Loucy (cell line): ENCODE measurements around the gene CFAP54.
A peak's percentile ranks its signal among the peaks of the same experiment; 100 is the strongest.

Source experiments
- H2AFZ ChIP-seq: fragments of 200-600 bp; sonication (generic); 2 replicates; pipeline ENCODE4 v1.6.0; 2016; ENCODE audit warnings: antibody characterized with exemption, mild to moderate bottlenecking, low read length, moderate library complexity
- H3F3A ChIP-seq: fragments of 200-600 bp; 2 replicates; pipeline ENCODE4 v1.6.0; 2016; ENCODE audit warnings: antibody characterized with exemption, low read depth, mild to moderate bottlenecking
- H3K27me3 ChIP-seq: fragments of 200-600 bp; sonication (generic); 2 replicates; pipeline ENCODE4 v1.6.1; 2014; ENCODE audit warnings: low read length, mild to moderate bottlenecking; ENCODE audit not compliant: insufficient read depth, poor library complexity, severe bottlenecking
- H3K36me3 ChIP-seq: fragments of 200-600 bp; sonication (generic); 2 replicates; pipeline ENCODE4 v1.6.1; 2016; ENCODE audit warnings: low read length; ENCODE audit not compliant: insufficient read depth
- H3K4me1 ChIP-seq: fragments of 200-600 bp; sonication (generic); 2 replicates; pipeline ENCODE4 v1.5.1; 2014; ENCODE audit warnings: low read length, mild to moderate bottlenecking; ENCODE audit not compliant: insufficient read depth, poor library complexity, severe bottlenecking
- H3K4me2 ChIP-seq: fragments of 200-600 bp; sonication (generic); 2 replicates; pipeline ENCODE4 v1.6.0; 2014; ENCODE audit warnings: antibody characterized with exemption, low read length, low read depth, mild to moderate bottlenecking; ENCODE audit not compliant: poor library complexity, severe bottlenecking
- H3K4me3 ChIP-seq: fragments of 200-600 bp; sonication (generic); 2 replicates; pipeline ENCODE4 v1.5.1; 2014; ENCODE audit warnings: low read length, mild to moderate bottlenecking, mixed read lengths; ENCODE audit not compliant: poor library complexity, severe bottlenecking
- H3K79me2 ChIP-seq: fragments of 200-600 bp; sonication (generic); 2 replicates; pipeline ENCODE4 v1.6.1; 2014; ENCODE audit warnings: low read length; ENCODE audit not compliant: insufficient read depth
- H3K9ac ChIP-seq: fragments of 200-600 bp; sonication (generic); 2 replicates; pipeline ENCODE4 v1.6.0; 2014; ENCODE audit warnings: mild to moderate bottlenecking, low read depth, low read length, moderate library complexity; ENCODE audit not compliant: poor library complexity, severe bottlenecking
- H3K9me2 ChIP-seq: fragments of 200-600 bp; sonication (generic); replicated peaks from 2 replicates; pipeline ENCODE4 v1.6.1; 2016; ENCODE audit warnings: low read depth, low read length, mixed read lengths
- H3K9me3 ChIP-seq: fragments of 200-600 bp; sonication (generic); 2 replicates; pipeline ENCODE4 v1.6.1; 2014; ENCODE audit warnings: mild to moderate bottlenecking, antibody characterized with exemption, low read length, low read depth; ENCODE audit not compliant: insufficient read depth
- H4K20me1 ChIP-seq: fragments of 200-600 bp; sonication (generic); 2 replicates; pipeline ENCODE4 v1.6.0; 2014; ENCODE audit warnings: antibody characterized with exemption, low read length, mild to moderate bottlenecking; ENCODE audit not compliant: insufficient read depth, poor library complexity, severe bottlenecking
- CTCF ChIP-seq: fragments of 200-600 bp; sonication (generic); conservative IDR thresholded peaks from 2 replicates; pipeline ENCODE4 v1.5.1; 2014; ENCODE audit warnings: mild to moderate bottlenecking, antibody characterized with exemption, low read length
- EZH2phosphoT487 ChIP-seq: fragments of 200-600 bp; IDR thresholded peaks from 2 replicates; pipeline ENCODE4 v1.6.1; 2018; ENCODE audit warnings: antibody characterized with exemption, mild to moderate bottlenecking, moderate library complexity, borderline replicate concordance

Gene CFAP54

GRCh38 chr12:96496944-96497343 is 7.6 kb downstream of the CFAP54 start:
- H3K27me3 ChIP-seq = no peaks in the 10 kb centered on the region
- no peaks in the 10 kb centered on the region for H3K79me2 ChIP-seq
- H2AFZ ChIP-seq = no peak overlapping the region
- no peak overlapping the region for H3K4me2 ChIP-seq
- H3K4me1 ChIP-seq = peaks cover 23% of the 10 kb centered on the region
- TF ChIP-seq EZH2phosphoT487 = no peak
- TF ChIP-seq CTCF = no peak
- H3K4me3 ChIP-seq = no peak overlapping the region
- no peaks in the 10 kb centered on the region for H3K9me3 ChIP-seq
- H3K9me2 ChIP-seq = no peaks in the 10 kb centered on the region
- H3K36me3 ChIP-seq = no peaks in the 10 kb centered on the region
- H3K9ac ChIP-seq = no peak overlapping the region
- H3F3A ChIP-seq = no peaks in the 10 kb centered on the region
- H4K20me1 ChIP-seq = no peaks in the 10 kb centered on the region

- H3K4me3 ChIP-seq = no peak overlapping the region
- H2AFZ ChIP-seq = peak overlapping the region; percentile 37; the same call in 1 of the 2 replicates
- no peaks in the 10 kb centered on the region for H4K20me1 ChIP-seq
- TF ChIP-seq EZH2phosphoT487 (no peak), CTCF (peak; percentile 22; the same call in 1 of the 2 replicates)
- no peaks in the 10 kb centered on the region for H3F3A ChIP-seq
- H3K27me3 ChIP-seq = no peaks in the 10 kb centered on the region
- H3K4me1 ChIP-seq = peaks cover 29% of the 10 kb centered on the region
- no peak overlapping the region for H3K4me2 ChIP-seq
- H3K79me2 ChIP-seq = no peaks in the 10 kb centered on the region
- H3K9ac ChIP-seq = no peak overlapping the region
- H3K36me3 ChIP-seq = no peaks in the 10 kb centered on the region
- H3K9me3 ChIP-seq = no peaks in the 10 kb centered on the region
- H3K9me2 ChIP-seq = no peaks in the 10 kb centered on the region
These were observed 8.5 kb downstream of the CFAP54 start for GRCh38 chr12:96497855-96498254.

- peak overlapping the region; percentile 30 for H3K4me3 ChIP-seq
- H3K4me2 ChIP-seq = peak overlapping the region; percentile 68
- no peaks in the 10 kb centered on the region for H3K9me2 ChIP-seq
- H3K4me1 ChIP-seq = peaks cover 32% of the 10 kb centered on the region
- H3K27me3 ChIP-seq = no peaks in the 10 kb centered on the region
- TF ChIP-seq CTCF = peak; percentile 51
- no peak for TF ChIP-seq EZH2phosphoT487
- no peaks in the 10 kb centered on the region for H3K79me2 ChIP-seq
- H2AFZ ChIP-seq = no peak overlapping the region
- no peaks in the 10 kb centered on the region for H3F3A ChIP-seq
- H3K9ac ChIP-seq = peak overlapping the region; percentile 13
- H4K20me1 ChIP-seq = no peaks in the 10 kb centered on the region
- H3K36me3 ChIP-seq = no peaks in the 10 kb centered on the region
- H3K9me3 ChIP-seq = no peaks in the 10 kb centered on the region
These were observed 11.3 kb downstream of the CFAP54 start for GRCh38 chr12:96500693-96501092.
